ENCODE measurements around the gene MBD4. TPM values are rescaled to one million over a fixed set of nuclear protein-coding genes. Genes with fewer than 3 reads are reported as not detected.
"Not testable (repeated sequence)": the region's sequence is repeated elsewhere in the genome, so short reads cannot be mapped to it uniquely, and the experiment has no call there.

MBD4 gene
- total RNA-seq, 4 donors from 2014 or later: 15.5 to 42.0 (median 32.8) TPM

DNA sequence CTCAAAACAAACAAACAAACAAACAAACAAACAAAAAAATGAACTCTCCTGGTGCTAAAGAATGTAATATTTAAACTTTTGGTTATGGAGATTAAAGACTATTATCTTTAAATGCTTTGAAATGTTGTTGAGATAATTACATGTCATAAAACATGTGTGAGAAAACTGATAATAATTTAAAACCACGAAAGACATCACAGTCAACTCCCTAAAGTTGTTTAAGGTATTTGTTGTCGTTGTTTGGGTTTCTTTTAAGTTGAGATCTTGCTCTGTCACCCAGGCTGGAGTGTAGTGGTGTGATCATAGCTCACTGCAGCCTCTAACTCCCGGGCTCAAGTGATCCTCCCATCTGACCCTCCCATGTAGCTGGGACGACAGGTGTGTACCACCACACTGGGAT, 23.3 kb downstream of the MBD4 start:
- Histone ChIP-seq H3K4me1 (no peaks in the 10 kb centered on the region), H3K4me3 (no peak overlapping the region), H3K9me3 (no peaks in the 10 kb centered on the region), H3K36me3 (no peaks in the 10 kb centered on the region), H3K27me3 (no peaks in the 10 kb centered on the region), H3K27ac (no peak overlapping the region)
- 89 to 91% methylated on average over 4 of the region's 4 CpGs for WGBS, 2 donors
- TF ChIP-seq, protein P1, sequence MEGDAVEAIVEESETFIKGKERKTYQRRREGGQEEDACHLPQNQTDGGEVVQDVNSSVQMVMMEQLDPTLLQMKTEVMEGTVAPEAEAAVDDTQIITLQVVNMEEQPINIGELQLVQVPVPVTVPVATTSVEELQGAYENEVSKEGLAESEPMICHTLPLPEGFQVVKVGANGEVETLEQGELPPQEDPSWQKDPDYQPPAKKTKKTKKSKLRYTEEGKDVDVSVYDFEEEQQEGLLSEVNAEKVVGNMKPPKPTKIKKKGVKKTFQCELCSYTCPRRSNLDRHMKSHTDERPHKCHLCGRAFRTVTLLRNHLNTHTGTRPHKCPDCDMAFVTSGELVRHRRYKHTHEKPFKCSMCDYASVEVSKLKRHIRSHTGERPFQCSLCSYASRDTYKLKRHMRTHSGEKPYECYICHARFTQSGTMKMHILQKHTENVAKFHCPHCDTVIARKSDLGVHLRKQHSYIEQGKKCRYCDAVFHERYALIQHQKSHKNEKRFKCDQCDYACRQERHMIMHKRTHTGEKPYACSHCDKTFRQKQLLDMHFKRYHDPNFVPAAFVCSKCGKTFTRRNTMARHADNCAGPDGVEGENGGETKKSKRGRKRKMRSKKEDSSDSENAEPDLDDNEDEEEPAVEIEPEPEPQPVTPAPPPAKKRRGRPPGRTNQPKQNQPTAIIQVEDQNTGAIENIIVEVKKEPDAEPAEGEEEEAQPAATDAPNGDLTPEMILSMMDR (IDR thresholded peaks at IDR 0.05): no peak
- TF ChIP-seq POLR2A (IDR thresholded peaks at IDR 0.05) (no peak), EP300 (IDR thresholded peaks at IDR 0.05) (no peak)
- no peak for DNase-seq (ENCODE audit: low spot score in 2 of 2)

- Histone ChIP-seq H3K36me3 (no peaks in the 10 kb centered on the region), H3K27ac (no peak overlapping the region), H3K27me3 (no peaks in the 10 kb centered on the region), H3K4me3 (no peak overlapping the region), H3K4me1 (no peaks in the 10 kb centered on the region), H3K9me3 (no peaks in the 10 kb centered on the region)
- 86 to 88% methylated on average over 6 of the region's 6 CpGs for WGBS, 2 donors
- TF ChIP-seq EP300 (IDR thresholded peaks at IDR 0.05) (no peak), POLR2A (IDR thresholded peaks at IDR 0.05) (no peak)
- TF ChIP-seq, protein P1 (IDR thresholded peaks at IDR 0.05): no peak
- no peak for DNase-seq (ENCODE audit: low spot score in 2 of 2)
These were observed 23.9 kb downstream of the MBD4 start for GRCh38 chr3:129415830-129416229.

DNA sequence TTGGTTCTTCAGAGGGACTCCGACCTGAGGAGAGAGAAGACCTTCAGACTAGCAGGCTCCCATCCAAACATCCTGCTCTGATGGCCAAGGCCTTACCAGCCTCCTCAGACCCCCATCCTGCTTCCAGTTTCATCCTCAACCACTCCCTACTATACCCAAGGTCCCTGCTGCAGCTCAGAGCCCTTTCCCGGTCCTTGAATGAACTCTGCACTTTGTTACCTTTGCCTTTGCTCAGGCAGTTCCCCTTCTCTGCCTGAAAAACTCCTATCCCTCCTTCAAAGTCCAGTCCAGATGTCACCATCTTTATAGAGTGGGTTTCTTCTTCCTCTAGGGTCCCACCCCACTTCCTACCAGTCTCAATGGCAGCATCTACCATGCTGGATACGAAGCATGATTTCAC, 24.4 kb downstream of the MBD4 start:
- Histone ChIP-seq H3K4me3 (no peak overlapping the region), H3K27me3 (no peaks in the 10 kb centered on the region), H3K36me3 (no peaks in the 10 kb centered on the region), H3K9me3 (no peaks in the 10 kb centered on the region), H3K4me1 (no peaks in the 10 kb centered on the region), H3K27ac (no peak overlapping the region)
- no peak for DNase-seq (ENCODE audit: low spot score in 2 of 2)
- WGBS, 2 donors: 84 to 91% methylated on average over 3 of the region's 3 CpGs
- no peak for TF ChIP-seq POLR2A (IDR thresholded peaks at IDR 0.05)
- TF ChIP-seq, protein P1 (IDR thresholded peaks at IDR 0.05): no peak
- no peak for TF ChIP-seq EP300 (IDR thresholded peaks at IDR 0.05)

DNA sequence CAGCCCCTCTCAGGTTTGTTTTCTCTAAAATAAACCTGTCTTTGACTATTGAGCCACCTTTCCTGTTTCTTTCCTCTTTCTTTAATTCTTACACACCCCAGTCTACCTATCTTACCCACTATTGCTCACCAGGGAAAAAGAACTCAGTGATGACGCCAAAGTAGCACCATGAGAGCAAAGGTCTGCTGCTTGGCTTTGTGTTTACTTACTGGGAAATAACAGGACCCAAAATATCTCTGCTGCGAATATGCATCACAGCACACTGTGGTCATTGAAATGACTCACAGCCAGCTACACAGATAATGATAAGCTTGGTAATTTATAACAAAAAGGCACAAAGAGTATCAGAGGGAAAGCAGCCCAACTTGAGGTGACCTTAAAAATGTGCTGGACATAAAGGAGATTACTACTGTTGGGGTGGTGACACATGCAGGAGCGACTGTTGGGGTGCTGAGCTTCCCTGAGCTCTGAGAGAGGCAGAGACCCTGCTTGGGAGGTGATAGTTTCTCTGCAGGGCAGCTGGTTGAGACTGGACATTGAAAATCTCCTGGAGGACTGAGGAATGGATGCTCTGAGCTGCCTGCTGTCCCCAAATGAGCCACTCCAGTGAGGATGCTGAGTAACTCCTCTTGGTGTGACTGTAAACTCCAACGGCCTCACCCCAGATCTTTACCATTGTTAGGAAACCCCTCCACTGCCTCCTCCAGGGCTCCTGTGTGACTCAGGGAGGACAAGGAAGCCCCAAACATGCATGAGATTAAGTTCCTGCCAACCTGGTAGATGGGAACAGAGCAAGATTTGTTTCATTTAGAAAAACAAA, 25.9 kb downstream of the MBD4 start:
- Histone ChIP-seq H3K4me3 (no peak overlapping the region), H3K36me3 (no peaks in the 10 kb centered on the region), H3K27me3 (no peaks in the 10 kb centered on the region), H3K9me3 (no peaks in the 10 kb centered on the region), H3K4me1 (no peaks in the 10 kb centered on the region), H3K27ac (no peak overlapping the region)
- no peak for DNase-seq (ENCODE audit: low spot score in 2 of 2)
- no peak for TF ChIP-seq EP300 (IDR thresholded peaks at IDR 0.05)
- TF ChIP-seq, protein P1 (IDR thresholded peaks at IDR 0.05): no peak
- TF ChIP-seq POLR2A (IDR thresholded peaks at IDR 0.05): no peak
- 42 to 61% methylated on average over 4 of the region's 4 CpGs for WGBS, 2 donors

DNA sequence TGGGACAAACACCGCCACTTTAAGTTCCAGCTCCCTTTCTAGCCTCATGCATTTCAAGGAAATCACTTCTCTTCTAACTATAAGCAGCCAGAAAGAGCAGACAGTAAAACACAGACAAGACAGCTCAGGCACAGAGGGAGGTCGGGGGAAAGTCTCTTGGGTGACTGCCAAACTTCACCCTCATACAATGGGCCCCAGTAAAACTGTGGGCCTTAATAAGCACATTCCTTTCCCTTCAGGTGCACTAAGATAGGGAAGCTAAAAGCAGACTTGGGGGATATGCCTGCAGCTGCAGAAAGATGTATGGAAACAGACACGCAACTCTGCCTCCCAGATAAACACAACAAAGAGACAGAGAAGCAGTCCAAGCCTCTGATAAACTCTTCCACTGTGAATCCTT, 26.5 kb downstream of the MBD4 start:
- not testable (repeated sequence) for H3K4me1 ChIP-seq; H3K36me3 ChIP-seq; H3K27me3 ChIP-seq; DNase-seq (ENCODE audit: low spot score in 2 of 2); H3K9me3 ChIP-seq; H3K4me3 ChIP-seq; H3K27ac ChIP-seq
- 37 to 48% methylated on average over 3 of the region's 3 CpGs for WGBS, 2 donors
